ENCODE measurements around the gene OGDH.

DNA sequence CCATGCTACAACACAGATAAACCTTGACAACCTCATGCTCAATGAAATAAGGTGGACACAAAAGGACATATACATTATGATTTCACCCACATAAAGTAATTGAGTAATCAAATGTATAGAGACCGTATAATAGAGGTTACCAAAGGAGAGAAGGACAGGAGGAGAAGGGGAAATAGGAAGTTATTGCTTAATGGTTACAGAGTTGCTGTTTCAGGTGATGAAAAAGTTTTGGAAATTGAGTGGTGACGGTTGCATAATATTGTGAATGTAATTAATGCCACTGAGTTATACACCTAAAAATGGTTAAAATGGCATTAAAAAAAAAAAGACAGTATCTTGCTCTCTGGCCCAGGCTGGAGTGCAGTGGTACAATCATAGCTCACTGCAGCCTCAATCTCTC is 1.5 kb upstream of the OGDH start:
- TF ChIP-seq, protein P1, sequence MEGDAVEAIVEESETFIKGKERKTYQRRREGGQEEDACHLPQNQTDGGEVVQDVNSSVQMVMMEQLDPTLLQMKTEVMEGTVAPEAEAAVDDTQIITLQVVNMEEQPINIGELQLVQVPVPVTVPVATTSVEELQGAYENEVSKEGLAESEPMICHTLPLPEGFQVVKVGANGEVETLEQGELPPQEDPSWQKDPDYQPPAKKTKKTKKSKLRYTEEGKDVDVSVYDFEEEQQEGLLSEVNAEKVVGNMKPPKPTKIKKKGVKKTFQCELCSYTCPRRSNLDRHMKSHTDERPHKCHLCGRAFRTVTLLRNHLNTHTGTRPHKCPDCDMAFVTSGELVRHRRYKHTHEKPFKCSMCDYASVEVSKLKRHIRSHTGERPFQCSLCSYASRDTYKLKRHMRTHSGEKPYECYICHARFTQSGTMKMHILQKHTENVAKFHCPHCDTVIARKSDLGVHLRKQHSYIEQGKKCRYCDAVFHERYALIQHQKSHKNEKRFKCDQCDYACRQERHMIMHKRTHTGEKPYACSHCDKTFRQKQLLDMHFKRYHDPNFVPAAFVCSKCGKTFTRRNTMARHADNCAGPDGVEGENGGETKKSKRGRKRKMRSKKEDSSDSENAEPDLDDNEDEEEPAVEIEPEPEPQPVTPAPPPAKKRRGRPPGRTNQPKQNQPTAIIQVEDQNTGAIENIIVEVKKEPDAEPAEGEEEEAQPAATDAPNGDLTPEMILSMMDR (IDR thresholded peaks at IDR 0.05) = no peak
- TF ChIP-seq POLR2A (IDR thresholded peaks at IDR 0.05) (no peak), POLR2AphosphoS5 (IDR thresholded peaks at IDR 0.05) (no peak), EP300 (IDR thresholded peaks at IDR 0.05) (no peak)
